ENCODE data around the gene OCSTAMP.

OCSTAMP gene

GRCh38 chr20:46530640-46531039 lies 19.8 kb downstream of the OCSTAMP start:
- no peaks in the 10 kb centered on the region for H3F3A ChIP-seq (ENCODE audit: insufficient read depth, low read length)
- H3K36me3 ChIP-seq (ENCODE audit: insufficient read depth, low read length) = no peaks in the 10 kb centered on the region
- no peak overlapping the region for H3K9ac ChIP-seq (ENCODE audit: low read length)
- no peak for TF ChIP-seq EZH2 (IDR thresholded peaks at IDR 0.05; ENCODE audit: borderline replicate concordance, low read length)
- TF ChIP-seq, protein P1, sequence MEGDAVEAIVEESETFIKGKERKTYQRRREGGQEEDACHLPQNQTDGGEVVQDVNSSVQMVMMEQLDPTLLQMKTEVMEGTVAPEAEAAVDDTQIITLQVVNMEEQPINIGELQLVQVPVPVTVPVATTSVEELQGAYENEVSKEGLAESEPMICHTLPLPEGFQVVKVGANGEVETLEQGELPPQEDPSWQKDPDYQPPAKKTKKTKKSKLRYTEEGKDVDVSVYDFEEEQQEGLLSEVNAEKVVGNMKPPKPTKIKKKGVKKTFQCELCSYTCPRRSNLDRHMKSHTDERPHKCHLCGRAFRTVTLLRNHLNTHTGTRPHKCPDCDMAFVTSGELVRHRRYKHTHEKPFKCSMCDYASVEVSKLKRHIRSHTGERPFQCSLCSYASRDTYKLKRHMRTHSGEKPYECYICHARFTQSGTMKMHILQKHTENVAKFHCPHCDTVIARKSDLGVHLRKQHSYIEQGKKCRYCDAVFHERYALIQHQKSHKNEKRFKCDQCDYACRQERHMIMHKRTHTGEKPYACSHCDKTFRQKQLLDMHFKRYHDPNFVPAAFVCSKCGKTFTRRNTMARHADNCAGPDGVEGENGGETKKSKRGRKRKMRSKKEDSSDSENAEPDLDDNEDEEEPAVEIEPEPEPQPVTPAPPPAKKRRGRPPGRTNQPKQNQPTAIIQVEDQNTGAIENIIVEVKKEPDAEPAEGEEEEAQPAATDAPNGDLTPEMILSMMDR (IDR thresholded peaks at IDR 0.05; ENCODE audit: low read length) = no peak
- H3K27me3 ChIP-seq (ENCODE audit: insufficient read depth, low read length) = no peaks in the 10 kb centered on the region
- H4K20me1 ChIP-seq (ENCODE audit: insufficient read depth, low read length) = no peaks in the 10 kb centered on the region
- H3K9me2 ChIP-seq (ENCODE audit: low read depth, low read length) = no peaks in the 10 kb centered on the region
- H2AFZ ChIP-seq (ENCODE audit: low read length) = no peak overlapping the region
- no peaks in the 10 kb centered on the region for H3K9me3 ChIP-seq (ENCODE audit: low read length)
- no peak overlapping the region for H3K27ac ChIP-seq (ENCODE audit: low read depth, low read length, poor library complexity, severe bottlenecking)
- H3K4me1 ChIP-seq (ENCODE audit: insufficient read depth, low read length, severe bottlenecking) = no peaks in the 10 kb centered on the region
- no peaks in the 10 kb centered on the region for H3K79me2 ChIP-seq (ENCODE audit: insufficient read depth, low read length)
- no peak overlapping the region for H3K4me2 ChIP-seq (ENCODE audit: low read length)
- H3K4me3 ChIP-seq (ENCODE audit: low read depth, low read length, poor library complexity, severe bottlenecking) = no peak overlapping the region

DNA sequence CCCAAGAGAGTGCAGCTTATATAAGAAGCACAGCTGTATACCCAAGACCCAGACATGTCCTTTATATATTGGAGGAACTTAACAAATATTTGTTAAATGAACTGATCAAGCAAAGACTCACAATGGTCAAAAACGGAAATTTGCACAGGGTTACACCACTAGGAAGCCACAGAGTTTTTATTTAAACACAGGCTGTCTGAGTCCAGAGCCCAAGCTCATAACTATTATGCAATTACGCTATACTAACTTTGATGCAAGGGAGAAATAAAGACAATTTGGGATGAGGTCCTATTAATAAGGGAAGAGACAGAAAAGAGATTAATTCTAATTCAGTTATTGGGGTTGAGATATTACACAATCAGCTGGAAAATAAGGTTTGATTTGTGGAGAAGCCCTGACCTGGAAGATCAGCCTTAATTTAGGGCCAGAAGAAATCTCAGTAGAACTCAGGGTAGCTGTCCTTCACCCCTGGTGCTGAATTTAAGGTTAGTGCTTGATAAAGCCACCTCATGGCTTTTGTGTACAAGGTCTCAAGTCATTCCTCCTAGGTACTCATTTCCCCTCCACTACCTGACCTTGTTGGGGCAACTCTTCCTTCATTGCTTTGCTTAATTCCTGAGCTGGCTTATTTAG lies 26.6 kb downstream of the OCSTAMP start:
- no peak overlapping the region for H3K9ac ChIP-seq (ENCODE audit: low read length)
- no peak overlapping the region for H3K4me3 ChIP-seq (ENCODE audit: low read depth, low read length, poor library complexity, severe bottlenecking)
- H4K20me1 ChIP-seq (ENCODE audit: insufficient read depth, low read length) = no peaks in the 10 kb centered on the region
- H3K27me3 ChIP-seq (ENCODE audit: insufficient read depth, low read length) = no peaks in the 10 kb centered on the region
- no peak overlapping the region for H3K4me2 ChIP-seq (ENCODE audit: low read length)
- no peaks in the 10 kb centered on the region for H3K9me2 ChIP-seq (ENCODE audit: low read depth, low read length)
- no peaks in the 10 kb centered on the region for H3K36me3 ChIP-seq (ENCODE audit: insufficient read depth, low read length)
- TF ChIP-seq, protein P1 (IDR thresholded peaks at IDR 0.05; ENCODE audit: low read length) = no peak
- TF ChIP-seq EZH2 (IDR thresholded peaks at IDR 0.05; ENCODE audit: borderline replicate concordance, low read length) = no peak
- no peak overlapping the region for H2AFZ ChIP-seq (ENCODE audit: low read length)
- H3K27ac ChIP-seq (ENCODE audit: low read depth, low read length, poor library complexity, severe bottlenecking) = no peak overlapping the region
- H3K4me1 ChIP-seq (ENCODE audit: insufficient read depth, low read length, severe bottlenecking) = no peaks in the 10 kb centered on the region
- H3K79me2 ChIP-seq (ENCODE audit: insufficient read depth, low read length) = no peaks in the 10 kb centered on the region
- no peaks in the 10 kb centered on the region for H3K9me3 ChIP-seq (ENCODE audit: low read length)
- H3F3A ChIP-seq (ENCODE audit: insufficient read depth, low read length) = no peaks in the 10 kb centered on the region

DNA sequence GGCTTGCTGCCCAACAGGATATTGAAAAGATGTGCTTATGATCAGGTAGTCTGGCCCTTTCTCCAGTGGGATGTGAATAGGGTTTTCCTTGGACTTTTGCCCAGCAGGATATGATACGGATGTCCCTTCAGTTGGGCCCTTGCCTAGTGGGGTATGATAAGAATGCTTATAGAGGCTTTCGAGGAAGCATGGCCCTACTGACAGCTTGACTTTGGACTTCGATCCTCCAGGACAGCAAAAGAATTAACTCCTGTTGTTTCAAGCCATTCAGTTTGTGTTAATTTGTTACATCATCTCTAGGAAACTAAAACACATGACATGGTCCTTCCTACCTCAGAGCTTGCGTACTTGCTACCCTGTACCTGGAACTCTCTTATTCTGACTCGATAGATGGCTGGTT lies 27.3 kb downstream of the OCSTAMP start:
- no peak for TF ChIP-seq EZH2 (IDR thresholded peaks at IDR 0.05; ENCODE audit: borderline replicate concordance, low read length)
- TF ChIP-seq, protein P1 (IDR thresholded peaks at IDR 0.05; ENCODE audit: low read length) = no peak
- Histone ChIP-seq H3K9me3 (ENCODE audit: low read length) (no peaks in the 10 kb centered on the region), H3F3A (ENCODE audit: insufficient read depth, low read length) (no peaks in the 10 kb centered on the region), H3K4me3 (ENCODE audit: low read depth, low read length, poor library complexity, severe bottlenecking) (no peak overlapping the region), H3K27me3 (ENCODE audit: insufficient read depth, low read length) (no peaks in the 10 kb centered on the region), H3K9me2 (ENCODE audit: low read depth, low read length) (no peaks in the 10 kb centered on the region), H3K4me2 (ENCODE audit: low read length) (no peak overlapping the region), H3K9ac (ENCODE audit: low read length) (no peak overlapping the region), H4K20me1 (ENCODE audit: insufficient read depth, low read length) (no peaks in the 10 kb centered on the region), H3K27ac (ENCODE audit: low read depth, low read length, poor library complexity, severe bottlenecking) (no peak overlapping the region), H3K79me2 (ENCODE audit: insufficient read depth, low read length) (no peaks in the 10 kb centered on the region), H2AFZ (ENCODE audit: low read length) (no peak overlapping the region), H3K4me1 (ENCODE audit: insufficient read depth, low read length, severe bottlenecking) (no peaks in the 10 kb centered on the region), H3K36me3 (ENCODE audit: insufficient read depth, low read length) (no peaks in the 10 kb centered on the region)
